Prostate gland (tissue), 2 donors: ENCODE results near the gene TMEM41B. TPM values are rescaled to one million over a fixed set of nuclear protein-coding genes. Genes with fewer than 3 reads are reported as not detected.
A peak's percentile ranks its signal among the peaks of the same experiment; 100 is the strongest.
"Not testable (repeated sequence)": the region's sequence is repeated elsewhere in the genome, so short reads cannot be mapped to it uniquely, and the experiment has no call there.

Experiments used
- DNase-seq: peaks from one replicate; pipeline ENCODE4 v3.0.0-alpha.2; 2019; ENCODE audit warnings: low spot score
- H3K27ac ChIP-seq, 2 donors: fragments of 200-600 bp; sonication (generic); 2 replicates each; pipeline ENCODE4 v1.5.1; 2017 to 2019
- H3K27me3 ChIP-seq: fragments of 200-600 bp; sonication (generic); replicated peaks from 2 replicates; pipeline ENCODE4 v1.5.1; 2019; ENCODE audit not compliant: insufficient read depth
- H3K36me3 ChIP-seq, 2 donors: fragments of 200-600 bp; sonication (generic); 1 replicate in 1 of 2; 2 replicates in 1 of 2; pipeline versions ENCODE4 v1.5.1 to v1.8.1; 2017 to 2019
- H3K4me1 ChIP-seq: fragments of 200-600 bp; sonication (generic); replicated peaks from 2 replicates; pipeline ENCODE4 v1.5.1; 2019
- H3K4me3 ChIP-seq, 2 donors: fragments of 200-600 bp; sonication (generic); 2 replicates each; pipeline ENCODE4 v1.5.1; 2017 to 2019
- H3K9me3 ChIP-seq: fragments of 200-600 bp; sonication (generic); 2 replicates; pipeline ENCODE4 v1.5.1; 2017
- POLR2A ChIP-seq: fragments of 450-650 bp; IDR thresholded peaks from one replicate; pipeline ENCODE4 v1.6.1; 2016; ENCODE audit warnings: antibody characterized with exemption, mild to moderate bottlenecking
- POLR2AphosphoS5 ChIP-seq: sonication (generic); formaldehyde crosslinking; IDR thresholded peaks from one replicate; pipeline ENCODE4 v1.6.1; 2017; ENCODE audit warnings: antibody characterized with exemption
- WGBS: methylation state at CpG from one replicate; pipeline ENCODE4 v1.1.5; 2018; 5-methylcytosine and 5-hydroxymethylcytosine counted together
- intact Hi-C: fragments of 100-400 bp; cut with DNase I; formaldehyde crosslinking; loops from one replicate; pipeline ENCODE4 v1.14.2; 2022
- total RNA-seq, 2 donors: library from RNA; depleted of rRNA; stranded (reverse); fragments of >200 nt; gene quantifications; one replicate each; pipeline ENCODE4 v1.1.0, GENCODE V29; 2016
- TF ChIP-seq, protein P1 (sequence below), 4 experiments: fragments of 200-600 bp in 2 of 4; fragments of 450-650 bp in 2 of 4; sonication (generic) in 2 of 4; IDR thresholded peaks; 1 replicate in 3 of 4; 2 replicates in 1 of 4; pipeline ENCODE4 v1.5.1; 2016 to 2019; ENCODE audit warnings: antibody characterized with exemption in 4 of 4, mild to moderate bottlenecking in 2 of 4, moderate library complexity in 2 of 4

TMEM41B gene
- total RNA-seq, 2 donors from 2014 or later = 29.9 to 54.6 TPM

- peak; percentile 79 for DNase-seq
- peak within 1 kb of the TSS; percentile 68 to 81 for H3K4me3 ChIP-seq
- peak within 1 kb of the TSS; percentile 86 to 89 for H3K27ac ChIP-seq
- 18% methylated on average over 30 of the region's 63 CpGs for WGBS
- H3K27me3 ChIP-seq = no peaks in the 10 kb centered on the region
- no peaks in the 10 kb centered on the region for H3K36me3 ChIP-seq
- H3K9me3 ChIP-seq = no peaks in the 10 kb centered on the region
- no peaks in the 10 kb centered on the region for H3K4me1 ChIP-seq
- TF ChIP-seq POLR2AphosphoS5 (peak; percentile 49), POLR2A (peak; percentile 77)
- TF ChIP-seq, protein P1, sequence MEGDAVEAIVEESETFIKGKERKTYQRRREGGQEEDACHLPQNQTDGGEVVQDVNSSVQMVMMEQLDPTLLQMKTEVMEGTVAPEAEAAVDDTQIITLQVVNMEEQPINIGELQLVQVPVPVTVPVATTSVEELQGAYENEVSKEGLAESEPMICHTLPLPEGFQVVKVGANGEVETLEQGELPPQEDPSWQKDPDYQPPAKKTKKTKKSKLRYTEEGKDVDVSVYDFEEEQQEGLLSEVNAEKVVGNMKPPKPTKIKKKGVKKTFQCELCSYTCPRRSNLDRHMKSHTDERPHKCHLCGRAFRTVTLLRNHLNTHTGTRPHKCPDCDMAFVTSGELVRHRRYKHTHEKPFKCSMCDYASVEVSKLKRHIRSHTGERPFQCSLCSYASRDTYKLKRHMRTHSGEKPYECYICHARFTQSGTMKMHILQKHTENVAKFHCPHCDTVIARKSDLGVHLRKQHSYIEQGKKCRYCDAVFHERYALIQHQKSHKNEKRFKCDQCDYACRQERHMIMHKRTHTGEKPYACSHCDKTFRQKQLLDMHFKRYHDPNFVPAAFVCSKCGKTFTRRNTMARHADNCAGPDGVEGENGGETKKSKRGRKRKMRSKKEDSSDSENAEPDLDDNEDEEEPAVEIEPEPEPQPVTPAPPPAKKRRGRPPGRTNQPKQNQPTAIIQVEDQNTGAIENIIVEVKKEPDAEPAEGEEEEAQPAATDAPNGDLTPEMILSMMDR (IDR thresholded peaks at IDR 0.05) = peak in 1 of 4 experiments; percentile 12
- intact Hi-C loops = no loop called here
These were observed 48.9 kb downstream of the TMEM41B start, which contains the start of gene DENND5A for GRCh38 chr11:9265211-9266131. Gene DENND5A (minus strand): TSS chr11:9265350. CDS start chr11:9265069, 281 bp downstream.

- Histone ChIP-seq H3K4me3 (peak overlapping the region; percentile 68 to 81), H3K27me3 (no peaks in the 10 kb centered on the region), H3K36me3 (no peaks in the 10 kb centered on the region), H3K27ac (peak overlapping the region; percentile 86 to 89), H3K4me1 (no peaks in the 10 kb centered on the region), H3K9me3 (no peaks in the 10 kb centered on the region)
- WGBS = 1% methylated on average over 58 of the region's 76 CpGs
- TF ChIP-seq, protein P1 (IDR thresholded peaks at IDR 0.05) = no peak
- TF ChIP-seq POLR2AphosphoS5 (peak; percentile 54), POLR2A (no peak)
- intact Hi-C loops = no loop called here
- peak; percentile 19 for DNase-seq
These were observed 49.8 kb downstream of the TMEM41B start for GRCh38 chr11:9264316-9265210.

DNA sequence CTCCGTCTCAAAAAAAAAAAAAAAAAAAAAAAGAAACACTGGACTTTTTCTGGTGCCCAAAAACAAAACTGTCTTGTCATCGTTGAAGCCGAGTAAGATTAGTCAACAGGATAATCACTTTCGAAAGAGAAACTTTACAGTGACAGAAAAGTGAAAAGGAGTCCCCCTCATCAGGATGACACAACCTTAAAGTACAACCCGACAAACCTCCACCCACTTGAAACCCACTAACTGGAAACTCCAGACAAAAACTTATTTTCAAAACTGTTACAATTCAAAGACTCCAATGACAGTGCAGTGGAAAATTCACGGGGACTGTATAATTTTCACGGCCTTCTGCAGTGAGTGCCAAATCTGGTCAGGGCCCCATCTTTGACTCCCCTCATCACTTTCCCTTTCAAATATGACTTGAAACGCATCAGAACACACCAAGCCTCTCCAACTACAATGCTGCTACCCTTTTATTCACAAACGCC, 50.5 kb downstream of the TMEM41B start:
- DNase-seq = no peak
- no peaks in the 10 kb centered on the region for H3K27me3 ChIP-seq
- no peaks in the 10 kb centered on the region for H3K9me3 ChIP-seq
- H3K36me3 ChIP-seq = no peaks in the 10 kb centered on the region
- intact Hi-C loops = no loop called here
- H3K4me3 ChIP-seq = peak overlapping the region; percentile 68 to 81
- TF ChIP-seq POLR2AphosphoS5 (no peak), POLR2A (no peak)
- TF ChIP-seq, protein P1 (IDR thresholded peaks at IDR 0.05) = no peak
- peak overlapping the region; percentile 86 to 89 for H3K27ac ChIP-seq
- 9% methylated on average over 9 of the region's 9 CpGs for WGBS
- H3K4me1 ChIP-seq = no peaks in the 10 kb centered on the region

- DNase-seq, H3K27ac ChIP-seq, intact Hi-C loops: not testable (repeated sequence)
These were observed 53.6 kb downstream of the TMEM41B start for GRCh38 chr11:9260838-9261146.

More at GRCh38 chr11:9260838-9261146, 53.6 kb downstream of the TMEM41B start:
- H3K4me3 ChIP-seq, H3K4me1 ChIP-seq, H3K27me3 ChIP-seq, H3K9me3 ChIP-seq, H3K36me3 ChIP-seq: not testable (repeated sequence)
- 80% methylated on average over 2 of the region's 2 CpGs for WGBS
